GM10266 (cell line): ENCODE results near the gene CLTRN.

Experiments used
- DNase-seq: peaks from one replicate; pipeline ENCODE4 v3.0.0; 2012; ENCODE audit errors: extremely low spot score
- CTCF ChIP-seq: IDR thresholded peaks from 2 replicates; pipeline ENCODE4 v1.5.1; 2012; ENCODE audit warnings: mild to moderate bottlenecking, low read depth; ENCODE audit not compliant: control insufficient read depth, insufficient read depth; ENCODE audit errors: missing control alignments

The CLTRN gene

GRCh38 chrX:15646543-15646942 lies 18.1 kb downstream of the CLTRN start:
- TF ChIP-seq CTCF, result no peak
- no peak for DNase-seq

DNA sequence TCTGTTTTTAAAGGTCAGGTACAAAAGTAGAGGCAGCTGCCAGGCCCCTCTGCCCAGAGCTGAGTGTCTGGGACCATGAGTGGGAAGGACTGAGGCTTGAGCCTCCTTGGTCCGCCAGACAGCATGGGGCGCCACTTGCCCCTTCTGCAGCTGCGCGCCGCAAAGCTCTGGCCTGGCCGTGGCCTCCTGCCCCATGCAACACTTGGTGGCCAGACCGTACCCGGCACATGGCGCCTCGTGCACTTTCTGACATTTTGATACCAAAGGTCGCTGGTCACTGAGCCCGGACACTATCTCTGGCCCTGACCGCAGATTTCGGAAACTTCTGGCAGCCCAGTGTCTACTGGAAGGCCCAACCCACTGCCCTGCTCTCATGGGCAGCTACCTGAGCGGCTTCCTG lies 18.6 kb downstream of the CLTRN start:
- DNase-seq, result no peak
- no peak for TF ChIP-seq CTCF

DNA sequence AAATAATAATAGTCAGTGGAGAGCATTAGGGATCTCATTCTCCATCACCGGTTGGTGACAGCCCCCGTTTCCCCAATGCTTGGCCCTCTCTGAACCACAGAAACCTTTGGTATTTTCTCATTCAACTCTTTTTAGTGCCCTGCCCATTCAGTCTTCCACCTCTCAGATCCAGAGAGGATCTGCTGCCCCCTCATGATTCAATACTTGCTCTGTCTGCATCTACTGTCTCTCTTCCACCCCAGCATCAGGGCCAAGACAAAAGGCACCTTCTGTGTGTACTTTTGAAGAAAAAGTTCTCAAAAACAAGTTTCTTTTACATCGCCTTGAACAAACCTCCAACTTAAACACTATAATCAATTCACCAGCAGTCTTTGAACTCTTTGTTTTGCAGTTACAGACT lies 19.3 kb downstream of the CLTRN start:
- no peak for DNase-seq
- TF ChIP-seq CTCF, result no peak

DNA sequence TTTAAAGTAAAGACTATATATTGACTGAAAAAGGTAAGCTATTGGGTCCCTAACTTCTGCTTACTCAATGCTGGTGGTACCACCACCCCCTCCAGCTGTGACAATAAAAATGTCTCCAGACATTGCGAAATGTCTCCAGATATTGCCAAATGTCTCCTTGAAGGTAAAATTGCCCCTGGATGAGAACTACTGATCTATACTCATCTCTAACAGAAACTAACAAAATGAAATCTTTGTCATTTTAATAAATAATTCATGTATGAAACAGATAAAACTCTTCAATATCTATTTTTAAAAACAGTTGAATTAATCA lies 20.1 kb downstream of the CLTRN start:
- no peak for TF ChIP-seq CTCF
- no peak for DNase-seq

- DNase-seq, result no peak
- no peak for TF ChIP-seq CTCF
These were observed 20.6 kb downstream of the CLTRN start for GRCh38 chrX:15643786-15644559.

DNA sequence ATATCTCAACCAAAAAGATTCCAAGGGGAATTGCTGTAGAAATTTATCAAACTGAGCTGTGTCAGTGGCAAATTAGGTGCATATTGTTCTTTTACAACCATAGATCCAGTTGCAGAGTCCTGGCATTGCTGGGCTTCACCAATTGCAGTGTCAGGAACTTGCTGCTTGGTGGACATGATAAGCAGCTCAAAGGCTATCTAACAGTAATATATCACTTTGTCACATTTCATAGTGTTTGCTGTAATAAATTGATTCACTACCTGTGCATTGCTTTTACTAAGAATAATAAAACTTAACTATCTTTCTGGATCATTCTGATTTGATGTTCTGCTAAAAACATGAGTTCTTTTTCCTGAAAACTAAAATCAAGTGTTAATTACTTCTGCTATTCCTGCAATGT lies 33.0 kb downstream of the CLTRN start:
- TF ChIP-seq CTCF, result no peak
- no peak for DNase-seq

DNA sequence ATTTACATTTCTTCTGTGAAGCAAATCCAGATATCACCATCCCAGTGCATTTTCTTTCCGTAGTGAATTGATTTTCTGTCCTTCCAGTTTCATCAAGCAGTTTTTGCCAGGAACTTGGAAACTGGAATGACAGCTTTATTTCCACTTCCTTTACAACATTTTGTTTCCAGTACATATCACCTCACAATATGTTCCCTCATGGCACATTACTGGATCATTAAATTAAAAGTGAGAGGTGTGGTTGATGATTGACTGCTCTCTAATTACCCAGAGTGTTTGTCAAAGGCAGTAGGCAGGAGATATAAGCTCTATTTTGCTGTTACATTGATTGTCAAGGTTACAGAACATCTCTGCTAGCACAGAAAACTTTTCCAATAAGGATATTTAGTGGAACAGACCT lies 41.6 kb downstream of the CLTRN start:
- TF ChIP-seq CTCF, result no peak
- no peak for DNase-seq
